K562 (cell line): ENCODE data around the gene LETM1. TPM values are rescaled to one million over a fixed set of nuclear protein-coding genes. Genes with fewer than 3 reads are reported as not detected.
A peak's percentile ranks its signal among the peaks of the same experiment; 100 is the strongest.

ENCODE experiments used
- ATAC-seq: fragments of 200-7000 bp; cut with Tn5 transposase; 3 replicates; pipeline ENCODE4 v1.9.1; 2020; ENCODE audit warnings: moderate library complexity
- BruUV-seq: library from RNA; stranded (reverse); fragments of 400-500 nt; replicated peaks from 2 replicates; lab custom pipeline; 2021; lab: Mats Ljungman, UMichigan
- CTCF ChIA-PET: fragments of 300-600 bp; formaldehyde crosslinking; extraction: SDS; loops from one replicate; lab custom pipeline; 2021; ENCODE audit warnings: low intra/inter-chr PET ratio; lab: Yijun Ruan, JAX
- POLR2A ChIA-PET: fragments of 300-600, 350-650 bp; sonication (Branson Sonifier 250); formaldehyde crosslinking; extraction: SDS; loops from one replicate; lab custom pipeline; 2021; ENCODE audit warnings: antibody characterized with exemption, inconsistent platforms; lab: Yijun Ruan, JAX
- DNase-seq, 4 experiments: peaks; one replicate each; pipeline versions ENCODE4 v3.0.0 to v3.0.0-alpha.2; 2011 to 2018; ENCODE audit warnings: low spot score in 3 of 4, mixed read lengths in 3 of 4; ENCODE audit errors: extremely low read depth in 1 of 4
- FAIRE-seq: peaks from 2 replicates; lab custom pipeline; 2011; peaks lifted over from hg19 to GRCh38; lab: Jason Lieb, UNC
- H2AFZ ChIP-seq: 2 replicates; pipeline ENCODE4 v1.6.0; 2011; ENCODE audit warnings: low read depth, low read length, control low read depth, inconsistent platforms
- H3K27ac ChIP-seq: fragments of 200-600 bp; 3 replicates; pipeline ENCODE4 v1.8.0; 2011; ENCODE audit warnings: low read depth, mild to moderate bottlenecking, control low read depth, inconsistent platforms, low read length, moderate library complexity, mixed read lengths; ENCODE audit errors: extremely low read depth
- H3K27me3 ChIP-seq, 2 experiments: fragments of 300-600 bp in 1 of 2; 2 replicates in 1 of 2; 3 replicates in 1 of 2; pipeline versions ENCODE4 v1.6.0 to v1.8.0; 2011; ENCODE audit warnings: inconsistent platforms in 2 of 2, low read length in 2 of 2, mild to moderate bottlenecking in 1 of 2, mixed read lengths in 1 of 2, moderate library complexity in 1 of 2; ENCODE audit not compliant: control insufficient read depth in 2 of 2, insufficient read depth in 2 of 2
- H3K36me3 ChIP-seq: fragments of 300-600 bp; 3 replicates; pipeline ENCODE4 v1.8.0; 2011; ENCODE audit warnings: mild to moderate bottlenecking, low read length, inconsistent platforms; ENCODE audit not compliant: control insufficient read depth, insufficient read depth
- H3K4me1 ChIP-seq, 2 experiments: fragments of 200-600 bp in 1 of 2; replicated peaks in 1 of 2; 2 replicates in 1 of 2; 3 replicates in 1 of 2; pipeline versions ENCODE4 v1.5.1 to v1.8.0; 2011; ENCODE audit warnings: inconsistent platforms in 2 of 2, low read length in 2 of 2, mild to moderate bottlenecking in 1 of 2, mixed read lengths in 1 of 2, moderate library complexity in 1 of 2; ENCODE audit not compliant: control insufficient read depth in 2 of 2, insufficient read depth in 2 of 2
- H3K4me2 ChIP-seq: 2 replicates; pipeline ENCODE4 v1.6.1; 2011; ENCODE audit warnings: low read length, control low read depth, inconsistent platforms, mixed read lengths; ENCODE audit not compliant: insufficient read depth
- H3K4me3 ChIP-seq: fragments of 200-600 bp; sonication (generic), shearing (Covaris generic); 2 replicates; pipeline ENCODE4 v1.5.1; 2016; ENCODE audit warnings: control low read depth, inconsistent platforms
- H3K79me2 ChIP-seq: fragments of 200-600 bp; 3 replicates; pipeline ENCODE4 v1.8.0; 2011; ENCODE audit warnings: low read length, inconsistent platforms; ENCODE audit not compliant: control insufficient read depth, insufficient read depth
- H3K9ac ChIP-seq, 2 experiments: 2 replicates each; pipeline versions ENCODE4 v1.6.0 to v1.6.1; 2011; ENCODE audit warnings: low read depth in 2 of 2, low read length in 2 of 2, control low read depth in 1 of 2, inconsistent platforms in 1 of 2, mild to moderate bottlenecking in 1 of 2, mixed read lengths in 1 of 2; ENCODE audit not compliant: insufficient read depth in 1 of 2
- H3K9me1 ChIP-seq: one replicate; pipeline ENCODE4 v1.6.0; 2011; ENCODE audit warnings: inconsistent platforms, mild to moderate bottlenecking, low read length, moderate library complexity; ENCODE audit not compliant: control insufficient read depth, insufficient read depth
- H3K9me3 ChIP-seq: replicated peaks from 2 replicates; pipeline ENCODE4 v1.5.1; 2011; ENCODE audit warnings: low read depth, low read length, inconsistent platforms; ENCODE audit not compliant: control insufficient read depth, insufficient read depth
- H4K20me1 ChIP-seq: replicated peaks from 2 replicates; pipeline ENCODE4 v1.6.1; 2011; ENCODE audit warnings: low read length, inconsistent platforms, mixed read lengths; ENCODE audit not compliant: control insufficient read depth, insufficient read depth
- CBX8 ChIP-seq: fragments of 200-600 bp; sonication (generic); IDR thresholded peaks from 2 replicates; pipeline ENCODE4 v1.6.1; 2012; ENCODE audit warnings: borderline replicate concordance, mixed run types, low read depth, mild to moderate bottlenecking, moderate library complexity, mixed read lengths, low read length, control low read depth, inconsistent platforms; ENCODE audit not compliant: poor library complexity, severe bottlenecking; ENCODE audit errors: extremely low read depth
- CGGBP1 ChIP-seq: fragments of 250-450 bp; sonication (Bioruptor Pico); IDR thresholded peaks from 2 replicates; pipeline ENCODE4 v1.9.0; 2021; ENCODE audit warnings: mild to moderate bottlenecking
- HDAC8 ChIP-seq: fragments of 450-650 bp; IDR thresholded peaks from 2 replicates; pipeline ENCODE4 v1.6.1; 2016; ENCODE audit warnings: mild to moderate bottlenecking, missing genetic modification characterization, moderate library complexity, missing compliant biosample characterization
- NCOA4 ChIP-seq: fragments of 450-650 bp; IDR thresholded peaks from 2 replicates; pipeline ENCODE4 v1.6.1; 2018; ENCODE audit warnings: mild to moderate bottlenecking; ENCODE audit not compliant: partially characterized antibody
- NR2C2 ChIP-seq, 2 experiments: fragments of 200-800 bp in 1 of 2; sonication (Bioruptor generic) in 1 of 2; sonication (generic) in 1 of 2; formaldehyde crosslinking in 1 of 2; IDR thresholded peaks; 2 replicates each; pipeline versions ENCODE4 v1.6.1 to v1.8.0; 2016 to 2022; ENCODE audit warnings: mild to moderate bottlenecking in 1 of 2, missing compliant biosample characterization in 1 of 2, missing genetic modification characterization in 1 of 2, missing genetic modification reagents in 1 of 2
- NRF1 ChIP-seq, 2 experiments: fragments of 450-650 bp; IDR thresholded peaks in 1 of 2; conservative IDR thresholded peaks in 1 of 2; 2 replicates each; pipeline ENCODE4 v1.6.1; 2014; ENCODE audit warnings: mild to moderate bottlenecking in 2 of 2
- RBFOX2 ChIP-seq: fragments of 200-400 bp; formaldehyde crosslinking; IDR thresholded peaks from 2 replicates; pipeline ENCODE4 v1.6.1; 2017; ENCODE audit warnings: low read depth, mild to moderate bottlenecking, low read length, moderate library complexity
- SAFB ChIP-seq: fragments of 200-400 bp; formaldehyde crosslinking; IDR thresholded peaks from 2 replicates; pipeline ENCODE4 v1.6.1; 2017; ENCODE audit warnings: low read depth, low read length, borderline replicate concordance
- VEZF1 ChIP-seq: fragments of 200-800 bp; sonication (Bioruptor generic); IDR thresholded peaks from 2 replicates; pipeline ENCODE4 v1.6.1; 2017; ENCODE audit warnings: missing genetic modification characterization, missing compliant biosample characterization
- WHSC1 ChIP-seq: IDR thresholded peaks from one replicate; pipeline ENCODE4 v1.6.1; 2012; ENCODE audit warnings: low read length, control low read depth, inconsistent platforms
- XRCC5 ChIP-seq: fragments of 200-400 bp; formaldehyde crosslinking; IDR thresholded peaks from 2 replicates; pipeline ENCODE4 v1.6.1; 2017; ENCODE audit warnings: low read depth, mild to moderate bottlenecking, low read length
- ZKSCAN1 ChIP-seq: fragments of 150-350 bp; IDR thresholded peaks from 2 replicates; pipeline ENCODE4 v1.6.1; 2016; ENCODE audit warnings: low read depth, low read length
- ZNF507 ChIP-seq: conservative IDR thresholded peaks from 2 replicates; pipeline ENCODE4 v1.6.1; 2017; ENCODE audit warnings: missing genetic modification characterization, missing compliant biosample characterization
- WGBS: fragments of 100-300 bp; shearing (Covaris generic); methylation state at CpG from one replicate; pipeline ENCODE4 v1.1.6; 2016; ENCODE audit warnings: low coverage, mixed read lengths; ENCODE audit not compliant: insufficient coverage; ENCODE audit errors: missing lambda C conversion rate; 5-methylcytosine and 5-hydroxymethylcytosine counted together
- in situ Hi-C: fragments of 300-500 bp; cut with MboI; formaldehyde crosslinking; loops from 4 replicates; pipeline ENCODE4 v1.15.0; 2018; ENCODE audit warnings: inconsistent platforms, mixed read lengths
- intact Hi-C: fragments of 100-400 bp; cut with micrococcal nuclease; formaldehyde crosslinking; loops from 2 replicates; pipeline ENCODE4 v1.14.2; 2022
- polyA plus RNA-seq, 8 experiments: library from polyadenylated mRNA; depleted of rRNA in 4 of 8; stranded (reverse) in 5 of 8; unstranded in 3 of 8; fragments of >200 nt; fragmentation: Nextera tagmentation in 2 of 8; fragmentation: Illumina TruSeq in 1 of 8; extraction: Ambion mirVana in 2 of 8; extraction: Trizol in 1 of 8; gene quantifications; 2 replicates each; pipeline versions ENCODE4 v1.2.1 to v1.2.3, GENCODE V29; 2011 to 2014; ENCODE audit warnings: inconsistent platforms in 1 of 8, missing spikeins in 1 of 8
- total RNA-seq, 7 experiments: library from RNA; depleted of rRNA in 6 of 7; stranded (reverse); fragments of >200 nt in 6 of 7; fragmentation: Illumina TruSeq in 2 of 7; extraction: Trizol in 2 of 7; gene quantifications; 2 replicates each; pipeline versions ENCODE4 v1.2.1 to v1.2.3, GENCODE V29; 2011 to 2021; ENCODE audit warnings: low replicate concordance in 1 of 7

Gene LETM1
- total and polyA plus RNA-seq, 9 of the 15 experiments (the other 6 are each of a cell fraction or from before 2014, with no cell fraction given), result 3.9 to 109 (median 35.0) TPM

- TF ChIP-seq VEZF1 (CRISPR knock-in tag), result no peak
- TF ChIP-seq CGGBP1 (CRISPR knock-in tag), result no peak
- no peak for TF ChIP-seq NRF1 (conservative IDR thresholded peaks at IDR 0.05 in 1 of 2, IDR thresholded peaks at IDR 0.05 in 1 of 2)
- TF ChIP-seq, all 486 proteins: peak for 1
Observed at GRCh38 chr4:1851575-1852410, 4.2 kb downstream of the LETM1 start (continued).

GRCh38 chr4:1851160-1851559 lies 4.8 kb downstream of the LETM1 start:
- DNase-seq, result peak in 1 of 4 experiments; percentile 37
- peaks cover 27% of the 10 kb centered on the region for H4K20me1 ChIP-seq
- H3K9ac ChIP-seq, result peak overlapping the region in 1 of 2 experiments; percentile 59; a peak in 2 of 4 replicates
- WGBS, result 83% methylated on average over 10 of the region's 11 CpGs
- BruUV-seq, result no TSS peak
- CTCF ChIA-PET, result no interaction called here
- H3K4me2 ChIP-seq, result no peak overlapping the region
- H3K27ac ChIP-seq, result no peak overlapping the region; the same call in 2 of the 3 replicates
- H3K9me1 ChIP-seq, result peaks cover 11% of the 10 kb centered on the region
- no peak overlapping the region for H2AFZ ChIP-seq
- no peak for ATAC-seq
- no peak for FAIRE-seq
- peaks cover 85% of the 10 kb centered on the region for H3K79me2 ChIP-seq
- H3K4me1 ChIP-seq, result peaks cover 32 to 48% of the 10 kb centered on the region in 2 experiments
- no peaks in the 10 kb centered on the region for H3K9me3 ChIP-seq
- TF ChIP-seq HDAC8 (tag) (no peak), CBX8 (no peak), RBFOX2 (0 out of 2 replicates have a peak, but pooled peaks have one; percentile 10), NR2C2 (CRISPR knock-in tag; IDR thresholded peaks at IDR 0.05) (no peak), NR2C2 (tag; IDR thresholded peaks at IDR 0.05) (no peak), NCOA4 (no peak), ZNF507 (tag) (no peak), XRCC5 (no peak), ZKSCAN1 (0 out of 2 replicates have a peak, but pooled peaks have one; percentile 39), SAFB (no peak), WHSC1 (no peak)
- TF ChIP-seq, all 486 proteins: peak for 2
- POLR2A ChIA-PET, result interaction anchor here (0.6 to 1.2 kb wide), 4 partner anchors 8 to 117 kb away, joined by 3 to 4 read pairs (median 3); no protein-coding TSS in a partner anchor
- Histone ChIP-seq H3K4me3 (no peak overlapping the region), H3K27me3 (no peaks in the 10 kb centered on the region), H3K36me3 (peaks cover 58% of the 10 kb centered on the region)
- intact Hi-C loops (no loop called here), in situ Hi-C loops (no loop called here)
